ENCODE data around the gene SETD3. TPM values are rescaled to one million over a fixed set of nuclear protein-coding genes. Genes with fewer than 3 reads are reported as not detected.

Gene SETD3
- total RNA-seq, 4 donors from 2014 or later, result 127 to 184 (median 162) TPM

GRCh38 chr14:99356031-99356608 lies 124.5 kb downstream of the SETD3 start:
- H3K27me3 ChIP-seq, result peaks cover 9% of the 10 kb centered on the region
- no peak overlapping the region for H3K4me3 ChIP-seq
- ATAC-seq, result no peak
- H3K36me3 ChIP-seq, result no peaks in the 10 kb centered on the region
- H3K9me3 ChIP-seq, result no peaks in the 10 kb centered on the region
- TF ChIP-seq EP300 (IDR thresholded peaks at IDR 0.05) (no peak), POLR2A (IDR thresholded peaks at IDR 0.05) (no peak), POLR2AphosphoS5 (IDR thresholded peaks at IDR 0.05) (no peak)
- TF ChIP-seq, protein P1, sequence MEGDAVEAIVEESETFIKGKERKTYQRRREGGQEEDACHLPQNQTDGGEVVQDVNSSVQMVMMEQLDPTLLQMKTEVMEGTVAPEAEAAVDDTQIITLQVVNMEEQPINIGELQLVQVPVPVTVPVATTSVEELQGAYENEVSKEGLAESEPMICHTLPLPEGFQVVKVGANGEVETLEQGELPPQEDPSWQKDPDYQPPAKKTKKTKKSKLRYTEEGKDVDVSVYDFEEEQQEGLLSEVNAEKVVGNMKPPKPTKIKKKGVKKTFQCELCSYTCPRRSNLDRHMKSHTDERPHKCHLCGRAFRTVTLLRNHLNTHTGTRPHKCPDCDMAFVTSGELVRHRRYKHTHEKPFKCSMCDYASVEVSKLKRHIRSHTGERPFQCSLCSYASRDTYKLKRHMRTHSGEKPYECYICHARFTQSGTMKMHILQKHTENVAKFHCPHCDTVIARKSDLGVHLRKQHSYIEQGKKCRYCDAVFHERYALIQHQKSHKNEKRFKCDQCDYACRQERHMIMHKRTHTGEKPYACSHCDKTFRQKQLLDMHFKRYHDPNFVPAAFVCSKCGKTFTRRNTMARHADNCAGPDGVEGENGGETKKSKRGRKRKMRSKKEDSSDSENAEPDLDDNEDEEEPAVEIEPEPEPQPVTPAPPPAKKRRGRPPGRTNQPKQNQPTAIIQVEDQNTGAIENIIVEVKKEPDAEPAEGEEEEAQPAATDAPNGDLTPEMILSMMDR (IDR thresholded peaks at IDR 0.05), result no peak
- H3K27ac ChIP-seq, result no peak overlapping the region
- no peaks in the 10 kb centered on the region for H3K4me1 ChIP-seq
- 83 to 92% methylated on average over 9 to 14 of the region's 15 CpGs for WGBS, 2 donors (ENCODE audit: low coverage in 1 of 2)

DNA sequence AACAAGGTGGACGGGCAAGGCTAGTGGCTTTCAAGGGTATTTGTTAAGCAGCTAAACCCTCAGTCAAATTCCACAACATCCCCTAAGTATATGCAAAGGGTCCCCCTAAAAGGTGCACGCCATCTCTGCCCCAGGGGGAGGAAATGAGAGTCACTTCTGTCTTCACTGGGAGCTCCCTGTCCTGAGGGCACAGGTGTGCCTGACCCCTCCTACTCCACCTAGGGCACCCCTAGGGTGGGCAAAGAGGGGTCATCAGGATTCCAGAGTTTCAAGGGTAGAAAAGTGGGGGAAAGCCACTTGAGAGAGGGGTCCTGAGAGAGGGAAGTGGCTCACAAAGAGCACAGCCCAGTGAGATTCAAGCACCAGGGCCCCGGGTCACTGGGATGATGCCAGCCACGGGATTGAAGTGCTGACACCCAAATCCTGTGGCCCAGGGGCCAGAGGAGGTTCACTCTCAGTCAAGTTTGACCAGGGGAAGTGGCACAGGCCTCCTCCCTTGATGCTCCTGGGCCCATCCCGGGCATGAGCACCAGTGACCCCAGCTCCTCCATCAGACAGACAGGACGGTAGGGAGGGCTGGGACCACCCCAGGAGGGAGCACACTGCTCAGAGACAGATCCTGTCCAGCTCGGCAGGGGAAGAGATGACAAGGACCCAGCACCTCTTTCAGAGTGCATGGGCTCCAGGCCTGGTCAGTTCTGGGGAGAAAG lies 126.3 kb downstream of the SETD3 start:
- no peak for ATAC-seq
- TF ChIP-seq POLR2AphosphoS5 (IDR thresholded peaks at IDR 0.05) (no peak), POLR2A (IDR thresholded peaks at IDR 0.05) (no peak), EP300 (IDR thresholded peaks at IDR 0.05) (no peak)
- TF ChIP-seq, protein P1 (IDR thresholded peaks at IDR 0.05), result no peak
- no peak overlapping the region for H3K4me3 ChIP-seq
- no peaks in the 10 kb centered on the region for H3K4me1 ChIP-seq
- 93% methylated on average over 2 of the region's 7 CpGs; no CpG with 5 or more reads in 1 of the 2 donors for WGBS, 2 donors (ENCODE audit: low coverage in 1 of 2)
- H3K9me3 ChIP-seq, result no peaks in the 10 kb centered on the region
- H3K36me3 ChIP-seq, result no peaks in the 10 kb centered on the region
- no peak overlapping the region for H3K27ac ChIP-seq
- H3K27me3 ChIP-seq, result peaks cover 13% of the 10 kb centered on the region

GRCh38 chr14:99352688-99353280 lies 127.9 kb downstream of the SETD3 start:
- Histone ChIP-seq H3K9me3 (no peaks in the 10 kb centered on the region), H3K36me3 (no peaks in the 10 kb centered on the region), H3K27me3 (peaks cover 13% of the 10 kb centered on the region), H3K4me3 (no peak overlapping the region), H3K4me1 (no peaks in the 10 kb centered on the region), H3K27ac (no peak overlapping the region)
- 81 to 98% methylated on average over 6 to 9 of the region's 26 CpGs for WGBS, 2 donors (ENCODE audit: low coverage in 1 of 2)
- TF ChIP-seq POLR2A (IDR thresholded peaks at IDR 0.05) (no peak), EP300 (IDR thresholded peaks at IDR 0.05) (no peak), POLR2AphosphoS5 (IDR thresholded peaks at IDR 0.05) (no peak)
- TF ChIP-seq, protein P1 (IDR thresholded peaks at IDR 0.05), result no peak
- no peak for ATAC-seq

DNA sequence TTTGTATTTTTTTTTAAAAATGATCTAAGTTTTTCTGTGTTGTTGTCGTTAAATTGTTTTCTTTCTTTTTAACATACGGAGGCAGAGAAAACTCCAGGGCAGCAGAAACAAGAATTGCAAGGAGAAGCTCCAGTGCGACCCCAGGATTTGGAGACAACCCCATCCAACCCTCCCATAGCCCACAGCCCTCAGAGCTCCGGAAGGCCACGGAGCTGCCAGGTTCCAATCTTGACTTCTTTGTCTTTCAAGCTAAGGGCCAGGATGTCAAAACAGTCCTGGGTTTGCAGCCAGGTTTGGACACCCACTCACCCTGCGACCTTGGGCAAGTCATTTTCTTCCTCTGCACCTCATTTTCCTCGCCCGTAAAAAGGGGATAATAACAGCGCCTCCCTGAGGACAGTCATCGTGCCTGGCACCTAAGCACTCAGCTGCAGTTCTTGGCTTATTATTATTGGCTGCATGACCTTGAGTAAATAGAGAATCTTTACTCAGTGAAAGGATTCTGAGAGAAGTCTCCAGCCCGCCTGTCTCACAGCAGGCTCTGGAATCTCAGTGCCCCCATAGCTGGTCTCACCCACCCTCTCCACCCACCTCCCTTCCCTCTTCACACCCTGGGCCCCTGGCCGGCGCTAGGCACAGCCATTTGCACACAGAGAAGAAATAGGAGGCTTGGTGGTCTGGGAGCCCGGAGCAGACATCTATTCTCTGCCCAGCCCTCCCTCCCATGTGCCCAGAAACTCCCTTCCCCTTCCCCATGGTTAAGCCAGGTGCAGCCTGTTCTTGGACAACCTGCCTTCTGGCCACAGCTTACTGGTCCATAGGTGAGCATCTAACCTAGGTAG lies 129.3 kb downstream of the SETD3 start:
- Histone ChIP-seq H3K9me3 (no peaks in the 10 kb centered on the region), H3K27ac (no peak overlapping the region), H3K4me3 (no peak overlapping the region), H3K36me3 (no peaks in the 10 kb centered on the region), H3K27me3 (peaks cover 11% of the 10 kb centered on the region), H3K4me1 (no peaks in the 10 kb centered on the region)
- TF ChIP-seq POLR2AphosphoS5 (IDR thresholded peaks at IDR 0.05) (no peak), POLR2A (IDR thresholded peaks at IDR 0.05) (no peak)
- TF ChIP-seq, protein P1 (IDR thresholded peaks at IDR 0.05), result no peak
- no peak for ATAC-seq
- WGBS, 2 donors (ENCODE audit: low coverage in 1 of 2), result 41 to 57% methylated on average over 8 to 9 of the region's 14 CpGs

All from gastroesophageal sphincter (tissue), 4 donors.